ENCODE measurements around the gene RFTN1.

- TF ChIP-seq CTCF (IDR thresholded peaks at IDR 0.05) (no peak), EZH2 (IDR thresholded peaks at IDR 0.05; ENCODE audit: borderline replicate concordance, insufficient read depth, low read depth, low read length, poor library complexity, severe bottlenecking) (no peak)
Observed at GRCh38 chr3:16462679-16463078, 50.8 kb downstream of the RFTN1 start.
